ENCODE measurements around the gene HOXA3. TPM values are rescaled to one million over a fixed set of nuclear protein-coding genes. Genes with fewer than 3 reads are reported as not detected.

The HOXA3 gene
- total RNA-seq, 1 experiment from 2014 or later: not detected

- peaks cover 97% of the 10 kb centered on the region for H3K27me3 ChIP-seq (ENCODE audit: insufficient read depth, low read length)
- Mint-ChIP-seq H3K4me1 (peaks cover 0 to 6% of the 10 kb centered on the region in 2 experiments; a peak in 2 of 4 replicates), H3K4me3 (no peak overlapping the region), H3K9me3 (peaks cover 6 to 23% of the 10 kb centered on the region in 2 experiments), H3K27ac (no peak overlapping the region), H3K27me3 (ENCODE audit: low read depth) (peaks cover 98% of the 10 kb centered on the region), H3K36me3 (ENCODE audit: insufficient read depth in 1 of 3, low read depth in 3 of 3) (no peaks in the 10 kb centered on the region; a peak in 1 of 7 replicates)
- H2AFZ ChIP-seq (ENCODE audit: low read length): no peak overlapping the region
- H4K5ac ChIP-seq (ENCODE audit: insufficient read length, low read depth, low read length): no peak overlapping the region
- H3K56ac ChIP-seq (ENCODE audit: insufficient read length, low read depth, low read length): no peak overlapping the region
- H4K20me1 ChIP-seq (ENCODE audit: control insufficient read depth, insufficient read depth, insufficient read length): no peaks in the 10 kb centered on the region
- TF ChIP-seq CTCF (conservative IDR thresholded peaks at IDR 0.05): no peak
- H3K14ac ChIP-seq (ENCODE audit: insufficient read depth, low read length): no peak overlapping the region
- H2BK12ac ChIP-seq (ENCODE audit: insufficient read length, low read depth, low read length): no peak overlapping the region
- no peaks in the 10 kb centered on the region for H3K9me3 ChIP-seq (ENCODE audit: control insufficient read depth, low read depth, low read length)
- no CpG with 5 or more reads among the region's 8 CpGs for WGBS (ENCODE audit: extremely low coverage, insufficient read length, low lambda C conversion rate)
- no peak overlapping the region for H2BK20ac ChIP-seq (ENCODE audit: low read depth, low read length, poor library complexity, severe bottlenecking)
- no peaks in the 10 kb centered on the region for H3K79me1 ChIP-seq (ENCODE audit: insufficient read depth, low read depth, low read length, poor library complexity, severe bottlenecking)
- no peak overlapping the region for H2BK120ac ChIP-seq (ENCODE audit: low read depth, low read length, poor library complexity, severe bottlenecking)
- no peak overlapping the region for H2BK5ac ChIP-seq (ENCODE audit: insufficient read length, low read length)
- H3K4me1 ChIP-seq (ENCODE audit: insufficient read depth, low read length): no peaks in the 10 kb centered on the region
- no peak overlapping the region for H2AK5ac ChIP-seq (ENCODE audit: insufficient read length, low read length)
- no peak overlapping the region for H2BK15ac ChIP-seq (ENCODE audit: low read depth, low read length)
- no peak overlapping the region for H3K23ac ChIP-seq (ENCODE audit: insufficient read length, low read depth, low read length)
- no peak overlapping the region for H3K27ac ChIP-seq (ENCODE audit: insufficient read length, low read depth, low read length)
- no peak overlapping the region for H3K4ac ChIP-seq (ENCODE audit: low read depth, low read length)
- H3K9ac ChIP-seq (ENCODE audit: extremely low read depth, insufficient read length, low read length): no peak overlapping the region
- H3K4me2 ChIP-seq (ENCODE audit: insufficient read depth, insufficient read length, low read length): no peak overlapping the region
- DNase-seq: peak; percentile 55
- H4K91ac ChIP-seq (ENCODE audit: insufficient read length, low read depth, low read length): no peak overlapping the region
- H4K8ac ChIP-seq (replicated peaks; ENCODE audit: insufficient read length, low read depth, low read length): no peak overlapping the region
- H3K79me2 ChIP-seq (ENCODE audit: insufficient read depth, low read length): no peaks in the 10 kb centered on the region
- H3K18ac ChIP-seq (ENCODE audit: insufficient read length, low read depth, low read length): no peak overlapping the region
- no peak overlapping the region for H3T11ph ChIP-seq (ENCODE audit: low read length)
- no peaks in the 10 kb centered on the region for H3K23me2 ChIP-seq (ENCODE audit: insufficient read length, low read depth, low read length, poor library complexity, severe bottlenecking)
Observed at GRCh38 chr7:27171325-27171636, 18.9 kb upstream of the HOXA3 start.

Measured in H9 (cell line).